B cell (primary cell): ENCODE results near the gene HFE. TPM values are rescaled to one million over a fixed set of nuclear protein-coding genes. Genes with fewer than 3 reads are reported as not detected.
"Not testable (repeated sequence)": the region's sequence is repeated elsewhere in the genome, so short reads cannot be mapped to it uniquely, and the experiment has no call there.

Experiments used
- ATAC-seq: fragments of 200-7000 bp; cut with Tn5 transposase; one replicate; pipeline ENCODE4 v1.10.0; 2021; ENCODE audit warnings: low read depth, mild to moderate bottlenecking, moderate number of reproducible peaks, moderate library complexity
- CTCF ChIA-PET: fragments of 350-600 bp; sonication (Branson Sonifier 250); formaldehyde crosslinking; loops from one replicate; lab custom pipeline; 2021; ENCODE audit warnings: antibody characterized with exemption, inconsistent platforms; lab: Charles Lee
- POLR2A ChIA-PET: fragments of 350-600 bp; sonication (Branson Sonifier 250); formaldehyde crosslinking; loops from one replicate; lab custom pipeline; 2021; ENCODE audit warnings: antibody characterized with exemption; lab: Charles Lee
- DNase-seq: peaks from one replicate; pipeline ENCODE4 v3.0.0; 2013
- H2AFZ ChIP-seq: 2 replicates; pipeline ENCODE4 v1.6.1; 2012; ENCODE audit warnings: mild to moderate bottlenecking, low read depth, low read length; ENCODE audit not compliant: insufficient read depth, poor library complexity, severe bottlenecking
- H3K27ac ChIP-seq, 2 donors: 1 replicate in 1 of 2; 2 replicates in 1 of 2; pipeline ENCODE4 v1.5.1; 2012 to 2013; ENCODE audit warnings: low read length in 2 of 2, mild to moderate bottlenecking in 2 of 2, moderate library complexity in 1 of 2
- H3K27me3 ChIP-seq, 4 experiments: fragments of 200-600 bp in 1 of 4; sonication (generic) in 1 of 4; replicated peaks in 1 of 4; 1 replicate in 2 of 4; 2 replicates in 2 of 4; pipeline versions ENCODE4 v1.6.1 to v1.7.0; 2013 to 2016; ENCODE audit warnings: low read length in 3 of 4, mild to moderate bottlenecking in 2 of 4, mixed read lengths in 1 of 4, moderate library complexity in 1 of 4; ENCODE audit not compliant: insufficient read depth in 4 of 4, control insufficient read depth in 3 of 4; ENCODE audit errors: control extremely low read depth in 1 of 4
- H3K36me3 ChIP-seq, 2 experiments: replicated peaks in 1 of 2; 1 replicate in 1 of 2; 2 replicates in 1 of 2; pipeline versions ENCODE4 v1.6.1 to v1.7.1; 2013; ENCODE audit warnings: low read length in 1 of 2; ENCODE audit not compliant: insufficient read depth in 2 of 2, control insufficient read depth in 1 of 2; ENCODE audit errors: control extremely low read depth in 1 of 2, extremely low read depth in 1 of 2
- H3K4me1 ChIP-seq, 2 donors: fragments of 200-600 bp in 1 of 2; sonication (generic) in 1 of 2; 1 replicate in 1 of 2; 2 replicates in 1 of 2; pipeline versions ENCODE4 v1.5.1 to v1.6.1; 2013 to 2017; ENCODE audit warnings: low read length in 2 of 2; ENCODE audit not compliant: control insufficient read depth in 2 of 2, insufficient read depth in 2 of 2
- H3K4me2 ChIP-seq: replicated peaks from 2 replicates; pipeline ENCODE3; 2012; ENCODE audit warnings: mild to moderate bottlenecking, low read depth, low read length; ENCODE audit not compliant: poor library complexity, severe bottlenecking
- H3K4me3 ChIP-seq, 5 experiments: fragments of 200-600 bp in 1 of 5; sonication (generic) in 1 of 5; 1 replicate in 3 of 5; 2 replicates in 2 of 5; pipeline versions ENCODE4 v1.5.1 to v1.7.0; 2011 to 2016; ENCODE audit warnings: low read length in 4 of 5, mild to moderate bottlenecking in 4 of 5, low read depth in 2 of 5, control low read depth in 1 of 5, moderate library complexity in 1 of 5; ENCODE audit not compliant: insufficient read depth in 1 of 5; ENCODE audit errors: control extremely low read depth in 1 of 5, extremely low read depth in 1 of 5
- H3K79me2 ChIP-seq: fragments of 200-600 bp; sonication (generic); one replicate; pipeline ENCODE4 v1.6.0; 2016; ENCODE audit warnings: low read length; ENCODE audit not compliant: control insufficient read depth, insufficient read depth
- H3K9ac ChIP-seq: fragments of 200-600 bp; sonication (generic); 2 replicates; pipeline ENCODE4 v1.6.1; 2017; ENCODE audit warnings: mild to moderate bottlenecking, low read length, moderate library complexity
- H3K9me3 ChIP-seq, 3 donors: one replicate each; pipeline versions ENCODE4 v1.6.1 to v1.7.1; 2013; ENCODE audit warnings: low read length in 2 of 3; ENCODE audit not compliant: control insufficient read depth in 2 of 3, insufficient read depth in 1 of 3; ENCODE audit errors: control extremely low read depth in 1 of 3
- H4K20me1 ChIP-seq: 2 replicates; pipeline ENCODE4 v1.6.0; 2012; ENCODE audit warnings: mild to moderate bottlenecking, low read length; ENCODE audit not compliant: insufficient read depth, control insufficient read depth, poor library complexity, severe bottlenecking
- H3K27ac Mint-ChIP-seq: one replicate; pipeline ENCODE4 v1.8.0; 2021; ENCODE audit warnings: mixed read lengths
- H3K27me3 Mint-ChIP-seq: one replicate; pipeline ENCODE4 v1.8.0; 2021; ENCODE audit warnings: mixed read lengths
- H3K4me1 Mint-ChIP-seq: one replicate; pipeline ENCODE4 v1.8.0; 2021; ENCODE audit warnings: mixed read lengths
- H3K4me3 Mint-ChIP-seq: one replicate; pipeline ENCODE4 v1.8.0; 2021; ENCODE audit warnings: mixed read lengths
- H3K9me3 Mint-ChIP-seq: one replicate; pipeline ENCODE4 v1.8.0; 2022; ENCODE audit warnings: mixed read lengths; ENCODE audit not compliant: insufficient read depth
- CTCF ChIP-seq: fragments of 200-600 bp; IDR thresholded peaks from one replicate; pipeline ENCODE4 v1.8.0; 2022; ENCODE audit warnings: antibody characterized with exemption, mild to moderate bottlenecking
- EZH2 ChIP-seq: IDR thresholded peaks from 2 replicates; pipeline ENCODE4 v1.6.1; 2012; ENCODE audit warnings: borderline replicate concordance, low read depth, mild to moderate bottlenecking, moderate library complexity, low read length; ENCODE audit not compliant: insufficient read depth, poor library complexity, severe bottlenecking
- WGBS: methylation state at CpG from one replicate; pipeline ENCODE4 v1.1.5; 2013; ENCODE audit warnings: missing lambda C conversion rate; ENCODE audit not compliant: insufficient coverage; 5-methylcytosine and 5-hydroxymethylcytosine counted together
- intact Hi-C: fragments of 100-400 bp; cut with micrococcal nuclease; formaldehyde crosslinking; loops from one replicate; pipeline ENCODE4 v1.10.0; 2022
- polyA plus RNA-seq: library from polyadenylated mRNA; depleted of rRNA; stranded (reverse); fragments of >200 nt; gene quantifications from 2 replicates; pipeline ENCODE4 v1.2.3, GENCODE V29; 2012
- total RNA-seq, 2 donors: library from RNA; stranded (reverse); fragments of 120-200 nt in 1 of 2; gene quantifications; 1 replicate in 1 of 2; 2 replicates in 1 of 2; pipeline versions ENCODE4 v1.2.3 to v1.2.4, GENCODE V29; 2013 to 2022

Gene HFE
- total and polyA plus RNA-seq, 2 donors (not counting 1 experiment from before 2014, with no cell fraction given): 5.9 to 6.3 TPM

- Histone ChIP-seq H2AFZ (peak overlapping the region; percentile 73), H3K9me3 (peaks cover 0 to 20% (median 0%) of the 10 kb centered on the region in 3 donors), H3K27ac (peak overlapping the region in 1 of 2 donors; percentile 30), H3K27me3 (no peaks in the 10 kb centered on the region), H3K4me2 (peak overlapping the region; percentile 82), H3K9ac (no peak overlapping the region), H3K4me3 (peak overlapping the region in 2 of 5 experiments; percentile 60 to 84), H3K79me2 (no peaks in the 10 kb centered on the region), H4K20me1 (no peaks in the 10 kb centered on the region), H3K36me3 (no peaks in the 10 kb centered on the region), H3K4me1 (peaks cover 14 to 29% of the 10 kb centered on the region in 2 donors)
- CTCF ChIA-PET: interaction anchor here (0.9 to 4.4 kb wide), 7 partner anchors 14 to 59 kb away, joined by 3 to 55 read pairs (median 6); a partner anchor contains a TSS
- no peak for TF ChIP-seq CTCF
- TF ChIP-seq EZH2: no peak
- Mint-ChIP-seq H3K4me3 (peak overlapping the region; percentile 87), H3K4me1 (peaks cover 17% of the 10 kb centered on the region), H3K27me3 (no peaks in the 10 kb centered on the region), H3K9me3 (no peaks in the 10 kb centered on the region), H3K27ac (no peak overlapping the region)
- intact Hi-C loops: loop anchor here (1.0 kb wide), 1 partner anchor 10 kb away; a partner anchor contains a TSS
- POLR2A ChIA-PET: interaction anchor here (1.0 to 5.5 kb wide), 8 partner anchors 9 to 151 kb away, joined by 4 to 111 read pairs (median 23); a partner anchor contains a TSS
- ATAC-seq (no peak), DNase-seq (no peak)
- no CpG with 5 or more reads among the region's 5 CpGs for WGBS
These were observed 41.3 kb upstream of the HFE start for GRCh38 chr6:26045928-26046368.

- H3K27me3 Mint-ChIP-seq, H3K4me3 ChIP-seq, H3K36me3 ChIP-seq, H3K4me2 ChIP-seq, ATAC-seq, H4K20me1 ChIP-seq, DNase-seq, H3K27me3 ChIP-seq, H3K27ac Mint-ChIP-seq, H3K79me2 ChIP-seq, H2AFZ ChIP-seq, H3K9ac ChIP-seq, H3K27ac ChIP-seq, intact Hi-C loops, POLR2A ChIA-PET, H3K4me3 Mint-ChIP-seq, H3K9me3 Mint-ChIP-seq: not testable (repeated sequence)
- CTCF ChIA-PET: interaction anchor here (1.0 to 2.4 kb wide), 4 partner anchors 12 to 25 kb away, joined by 3 to 10 read pairs (median 6); a partner anchor contains a TSS
- WGBS: 100% methylated on average over 8 of the region's 18 CpGs
- Histone ChIP-seq H3K9me3 (peaks cover 0 to 16% (median 0%) of the 10 kb centered on the region in 3 donors), H3K4me1 (peaks cover 14 to 28% of the 10 kb centered on the region in 2 donors)
- peaks cover 17% of the 10 kb centered on the region for H3K4me1 Mint-ChIP-seq
These were observed 39.9 kb upstream of the HFE start for GRCh38 chr6:26047329-26047728.
